GM13977 (cell line): Measurements from ENCODE around the gene WDR41.
A peak's percentile ranks its signal among the peaks of the same experiment; 100 is the strongest.

Experiments used
- DNase-seq: peaks from one replicate; pipeline ENCODE4 v3.0.0; 2012; ENCODE audit warnings: low spot score
- CTCF ChIP-seq: IDR thresholded peaks from 2 replicates; pipeline ENCODE4 v1.5.1; 2012; ENCODE audit warnings: mild to moderate bottlenecking, control low read depth; ENCODE audit not compliant: insufficient read depth; ENCODE audit errors: extremely low read depth, missing control alignments
- in situ Hi-C: fragments of 300-500 bp; cut with MboI; formaldehyde crosslinking; loops from one replicate; pipeline ENCODE4 v1.12.0; 2022; ENCODE audit warnings: low sequenced_read_pairs, low pct_unique_long_range_greater_than_20kb, mixed read lengths, inconsistent platforms; ENCODE audit not compliant: unreplicated experiment

WDR41 gene

DNA sequence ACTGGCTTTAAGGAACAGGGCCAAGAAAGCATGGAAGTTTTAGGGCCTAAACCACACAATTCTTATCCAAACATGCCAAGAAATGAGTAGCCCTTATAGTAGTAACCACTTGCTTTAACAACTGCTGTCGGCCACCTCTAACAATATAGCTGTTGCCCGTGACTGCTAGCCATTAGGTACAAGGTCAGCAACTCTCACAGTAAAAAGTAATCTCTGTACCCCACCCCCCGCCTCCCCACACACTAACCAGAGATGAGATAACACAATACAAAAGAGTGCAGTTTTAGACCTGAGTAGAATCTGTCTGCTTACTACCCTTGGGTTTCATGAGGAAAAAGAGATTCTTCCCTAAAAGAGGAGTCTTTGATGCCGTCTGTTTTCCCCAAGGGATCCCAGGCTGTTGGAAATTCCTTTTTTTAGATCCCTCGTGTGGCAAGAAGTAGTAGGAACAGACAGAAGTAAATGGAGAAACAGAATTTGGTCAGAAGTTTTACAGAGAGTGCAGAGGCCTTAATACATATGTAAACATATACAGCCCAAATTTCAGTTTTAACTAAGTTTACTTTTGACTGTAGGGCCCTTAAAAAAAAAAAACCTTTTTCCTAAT is 94.3 kb downstream of the WDR41 start:
- no peak for TF ChIP-seq CTCF
- no peak for DNase-seq
- in situ Hi-C loops: no loop called here

DNA sequence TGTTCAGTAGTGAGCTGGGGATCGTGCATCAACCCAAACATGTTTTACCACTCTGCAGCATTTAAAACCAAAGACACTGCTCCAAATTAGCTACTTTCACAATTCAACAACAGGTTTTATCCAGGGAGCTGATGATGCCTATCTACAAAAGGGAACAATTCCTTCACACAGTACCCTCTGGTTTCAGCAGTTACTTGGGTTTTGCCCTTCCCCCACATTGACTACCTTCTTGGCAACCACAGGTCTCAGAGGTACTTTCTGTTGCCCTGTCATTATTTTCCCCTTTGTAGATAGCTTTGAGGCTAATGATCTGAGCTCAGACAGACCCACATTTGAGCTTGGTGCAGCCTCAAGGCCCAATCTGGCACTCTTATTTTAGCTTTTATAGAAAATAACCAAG is 96.1 kb downstream of the WDR41 start:
- peak; percentile 21 for DNase-seq
- TF ChIP-seq CTCF: no peak
- in situ Hi-C loops: no loop called here

- in situ Hi-C loops: no loop called here
- no peak for DNase-seq
- no peak for TF ChIP-seq CTCF
These were observed 97.9 kb downstream of the WDR41 start for GRCh38 chr5:77394064-77394715.

DNA sequence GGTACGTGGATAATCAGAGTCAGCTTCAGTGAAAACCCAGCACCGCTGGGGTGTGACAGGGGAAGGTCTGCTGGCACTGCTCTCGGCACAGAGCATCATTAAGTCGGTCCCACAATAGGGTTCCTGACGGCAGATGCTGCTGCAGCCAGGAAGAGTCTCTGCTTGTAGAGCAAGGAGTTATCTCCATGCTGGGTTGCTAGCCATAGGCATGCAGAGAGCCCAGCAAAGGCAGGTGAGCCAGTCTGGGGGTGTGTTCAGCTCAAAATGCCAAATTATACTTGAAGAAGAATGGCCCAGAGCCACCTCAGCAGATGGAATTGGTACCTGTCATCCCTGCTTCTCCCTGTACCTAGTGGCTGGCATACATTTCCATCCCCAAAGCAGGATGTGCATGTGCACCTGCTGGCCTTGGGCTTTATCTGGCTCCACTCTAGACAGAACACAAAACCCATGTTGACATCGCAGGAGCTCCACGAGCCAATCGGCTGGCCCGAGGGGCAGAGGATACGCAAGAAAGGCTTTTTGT is 100.8 kb downstream of the WDR41 start:
- DNase-seq: no peak
- in situ Hi-C loops: no loop called here
- no peak for TF ChIP-seq CTCF

DNA sequence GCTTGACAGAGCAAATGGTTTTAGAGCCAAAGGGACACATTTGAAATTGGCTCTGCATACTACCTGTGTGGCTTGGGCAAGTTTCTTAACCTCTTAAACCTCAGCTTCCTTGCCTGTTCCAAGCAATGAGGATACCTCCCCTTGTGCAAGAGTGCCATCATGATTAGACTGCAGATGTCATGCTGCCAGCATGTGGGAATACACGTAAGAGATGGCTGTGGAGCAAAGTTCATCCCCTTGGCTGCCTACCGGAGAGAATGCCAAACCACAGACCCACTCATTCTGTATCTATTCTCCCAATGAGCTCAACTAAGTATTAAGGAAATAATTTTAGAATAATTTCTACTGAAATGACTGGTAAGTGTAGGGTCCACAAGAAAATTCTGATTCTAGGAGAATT is 101.3 kb downstream of the WDR41 start:
- in situ Hi-C loops: no loop called here

GRCh38 chr5:77390221-77390620 is 101.9 kb downstream of the WDR41 start:
- DNase-seq: no peak
- in situ Hi-C loops: no loop called here
- TF ChIP-seq CTCF: no peak

More for the DNA sequence above, 101.3 kb downstream of the WDR41 start:
- no peak for TF ChIP-seq CTCF
- no peak for DNase-seq
